HG03280 (cell line): ENCODE data around the gene RASA2.
"Not testable (repeated sequence)": the region's sequence is repeated elsewhere in the genome, so short reads cannot be mapped to it uniquely, and the experiment has no call there.

Source experiments
- ATAC-seq: cut with Tn5 transposase; IDR thresholded peaks from one replicate; pipeline ENCODE4 v1.9.1; 2021; ENCODE audit warnings: mild to moderate bottlenecking, moderate library complexity; ENCODE audit not compliant: unreplicated experiment

RASA2 gene

DNA sequence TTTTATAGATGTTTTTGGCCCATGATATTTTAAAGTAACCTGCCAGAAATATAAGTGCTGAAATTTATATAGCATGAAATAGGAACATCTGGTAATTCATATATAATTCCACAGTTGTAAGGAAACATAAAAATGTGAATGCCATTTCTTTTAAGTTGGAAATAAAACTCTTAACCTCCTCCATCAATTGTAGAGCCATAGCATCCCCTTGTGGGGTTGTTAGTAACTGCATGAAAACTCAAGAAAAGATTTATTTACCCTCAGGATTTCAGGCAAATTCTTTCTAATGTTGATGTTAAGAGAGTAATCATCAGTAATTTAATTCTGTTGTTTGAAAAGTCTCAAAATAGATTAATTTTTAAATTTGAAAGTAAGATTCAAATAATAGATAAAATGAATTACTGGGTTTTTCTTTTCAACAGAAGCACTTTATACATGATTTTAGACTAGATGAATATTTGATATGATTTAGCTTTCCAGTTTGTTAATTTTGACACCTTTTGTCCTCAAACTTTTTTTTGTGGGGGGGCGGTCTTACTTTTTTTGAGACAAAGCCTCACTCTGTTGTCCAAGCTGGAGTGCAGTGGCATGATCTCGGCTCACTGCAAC lies 74.7 kb downstream of the RASA2 start:
- ATAC-seq = no peak

DNA sequence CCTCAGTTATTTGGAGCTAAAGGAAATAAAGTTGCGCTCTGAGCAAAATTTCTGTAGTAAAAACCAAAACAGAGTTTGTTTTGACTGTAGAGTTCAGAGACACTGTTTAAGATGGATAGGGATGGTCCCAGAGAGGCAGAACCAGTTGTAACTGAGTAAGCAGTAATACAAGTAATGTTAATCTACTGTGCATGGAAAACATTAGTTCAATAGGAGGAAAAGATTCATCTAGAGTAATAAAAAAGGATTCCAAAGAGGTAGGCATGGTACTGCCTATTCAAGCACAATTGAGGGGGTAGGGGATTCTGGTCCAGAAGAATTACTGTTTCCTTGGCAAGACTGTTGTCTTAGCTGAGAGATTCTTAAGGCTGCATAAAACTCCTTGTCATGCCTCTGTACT lies 77.4 kb downstream of the RASA2 start:
- no peak for ATAC-seq

GRCh38 chr3:141570068-141570467 lies 83.2 kb downstream of the RASA2 start:
- ATAC-seq = no peak

DNA sequence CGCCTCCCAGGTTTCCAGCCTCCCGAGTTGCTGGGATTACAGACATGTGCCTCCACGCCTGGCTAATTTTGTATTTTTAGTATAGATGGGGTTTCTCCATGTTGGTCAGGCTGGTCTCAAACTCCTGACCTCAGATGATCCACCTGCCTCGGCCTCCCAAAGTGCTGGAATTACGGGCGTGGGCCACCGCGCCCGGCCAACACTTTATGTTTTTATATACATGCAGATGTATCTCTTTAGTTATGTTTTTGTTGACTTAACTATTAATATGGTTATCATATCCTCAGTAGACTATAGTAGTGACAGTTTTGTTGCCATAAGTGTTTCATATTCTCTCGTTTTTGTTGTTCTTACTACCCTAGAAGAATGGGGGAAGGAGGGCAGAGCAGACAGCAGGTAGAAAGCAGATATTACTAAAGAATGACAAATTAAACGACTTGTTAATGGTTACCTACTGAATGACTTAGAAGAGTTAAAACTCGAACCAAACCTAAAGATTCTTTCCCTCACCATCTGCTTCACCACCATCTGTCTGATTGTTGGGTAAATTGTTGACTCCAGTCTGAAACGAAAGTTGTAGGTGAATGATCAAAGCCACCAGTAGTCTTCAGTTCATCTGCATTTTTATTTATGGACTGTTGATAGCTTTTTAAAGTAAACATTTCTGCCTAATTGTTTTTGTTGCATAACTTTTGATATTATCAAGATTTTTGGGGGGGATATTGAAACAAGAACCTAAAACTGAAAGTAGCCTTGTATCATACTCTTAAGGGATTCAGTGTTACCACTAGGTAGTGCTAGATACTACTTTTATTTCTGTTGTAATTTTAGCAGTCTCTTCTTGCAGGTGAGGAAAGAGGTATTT lies 89.3 kb downstream of the RASA2 start:
- peak; percentile 65 for ATAC-seq

GRCh38 chr3:141576744-141577052 lies 89.9 kb downstream of the RASA2 start:
- ATAC-seq = no peak

DNA sequence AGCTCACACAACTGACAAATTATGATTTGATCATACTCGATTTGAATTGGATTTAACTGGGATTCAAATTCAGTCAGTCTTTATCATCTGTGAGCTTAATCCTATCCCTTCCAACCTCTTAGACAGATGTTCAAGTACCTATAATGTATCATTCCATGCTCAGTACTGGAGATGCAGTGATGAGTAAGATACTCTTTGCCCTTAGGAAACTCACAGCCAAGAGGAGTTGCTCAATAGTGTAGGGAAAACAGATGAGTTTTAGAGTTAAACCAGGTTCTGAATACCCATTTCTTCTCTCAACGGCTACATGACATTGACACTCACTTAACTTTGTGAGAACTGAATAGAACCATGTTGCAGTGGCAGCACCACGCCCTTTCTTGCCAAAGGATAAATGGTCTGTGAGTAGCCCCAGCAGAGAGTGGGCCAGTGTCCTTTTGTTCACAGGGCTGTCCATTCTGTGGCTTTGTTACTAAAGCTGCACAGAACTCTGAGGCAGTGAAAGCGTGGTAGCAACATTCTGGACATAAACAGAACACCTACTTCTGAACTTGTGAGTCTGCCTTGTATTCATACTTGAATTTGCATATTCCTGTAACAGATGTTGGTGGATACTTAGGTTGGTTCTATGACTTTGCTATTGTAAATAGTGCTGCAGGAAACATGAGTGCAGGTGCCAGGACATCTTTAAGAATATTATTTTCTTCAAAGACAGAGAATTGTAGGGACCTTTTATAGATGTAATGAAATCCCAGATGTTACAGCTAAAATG lies 91.6 kb downstream of the RASA2 start:
- ATAC-seq = no peak

DNA sequence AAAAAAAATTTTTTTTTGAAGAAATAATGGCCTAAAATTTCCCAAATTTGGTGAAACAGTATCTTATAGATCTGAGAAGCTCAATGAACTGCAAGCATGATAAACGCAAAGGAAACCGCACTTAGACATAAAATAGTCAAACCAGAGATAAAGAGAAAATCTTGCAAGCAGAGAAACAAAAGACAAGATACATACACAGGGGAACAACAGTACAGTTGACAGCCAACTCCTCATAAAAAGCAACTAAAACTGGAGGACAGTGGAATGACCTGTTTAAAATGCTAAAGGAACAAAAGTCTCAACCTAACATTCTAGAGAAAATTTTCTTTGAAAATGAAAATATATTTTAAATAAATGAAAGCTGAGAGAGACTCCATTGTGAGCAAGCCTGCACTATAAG lies 107.5 kb downstream of the RASA2 start:
- ATAC-seq = no peak

- no peak for ATAC-seq
Measured at GRCh38 chr3:141597931-141598330, 111.1 kb downstream of the RASA2 start.

DNA sequence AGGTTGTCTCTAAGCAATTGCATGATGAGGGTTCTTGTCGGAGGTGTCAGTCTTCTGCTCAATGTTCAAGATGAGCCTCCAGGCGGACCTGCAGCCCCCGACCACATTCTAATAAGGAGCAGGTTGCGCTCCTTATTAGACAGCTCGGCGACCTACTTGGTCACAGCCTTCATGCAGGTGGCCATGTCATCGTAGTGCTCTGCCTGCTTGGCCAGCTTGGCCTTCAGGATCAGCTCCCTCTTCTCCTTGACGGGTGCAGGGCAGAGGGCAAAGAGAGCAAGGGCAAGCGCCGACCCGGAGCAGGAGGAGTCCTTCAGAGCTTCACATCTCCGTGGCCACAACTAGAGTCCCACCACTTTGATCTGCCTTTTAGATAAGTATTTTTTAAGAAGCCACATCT lies 113.5 kb downstream of the RASA2 start:
- ATAC-seq = no peak

- no peak for ATAC-seq
Measured at GRCh38 chr3:141602706-141603105, 115.9 kb downstream of the RASA2 start.

GRCh38 chr3:141603473-141604035 lies 116.7 kb downstream of the RASA2 start:
- no peak for ATAC-seq

DNA sequence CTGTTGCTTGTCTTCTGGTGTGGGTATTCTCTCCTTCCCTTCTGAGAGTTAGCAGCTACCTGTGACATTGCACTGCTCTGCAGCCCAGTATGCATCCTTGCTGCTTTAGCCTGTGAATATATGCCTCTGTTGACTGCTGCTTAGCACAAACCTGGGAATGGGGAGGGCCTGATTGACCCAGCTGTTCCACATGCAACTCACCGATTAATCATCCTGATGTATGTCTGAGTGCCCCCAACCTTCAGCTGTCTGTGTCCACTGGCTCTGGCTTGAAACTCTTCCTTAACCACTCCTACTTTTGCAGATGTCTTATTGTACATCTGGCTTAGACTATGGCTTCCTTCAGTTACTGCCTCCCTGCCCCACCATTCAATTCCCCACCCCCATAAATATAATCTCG lies 119.1 kb downstream of the RASA2 start:
- no peak for ATAC-seq

- no peak for ATAC-seq
Measured at GRCh38 chr3:141608438-141608837, 121.6 kb downstream of the RASA2 start.

DNA sequence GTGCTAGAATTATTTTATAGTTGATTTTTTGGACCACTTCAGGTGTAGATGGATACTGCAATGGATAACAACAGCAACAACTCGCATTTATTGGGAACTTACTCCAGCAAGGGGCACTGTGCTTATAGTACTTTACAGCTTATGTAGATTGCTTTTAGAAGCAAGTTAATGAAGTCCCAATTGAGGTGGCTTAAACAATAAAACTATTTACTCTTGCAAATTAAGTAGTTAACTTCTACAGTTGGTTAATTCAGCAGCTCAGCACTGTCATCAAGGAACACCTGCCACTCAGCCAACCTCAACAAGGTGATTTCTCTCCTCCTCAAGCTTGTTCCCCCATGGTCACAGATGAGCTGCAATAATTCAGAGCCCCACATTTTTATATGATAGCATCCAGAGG lies 124.1 kb downstream of the RASA2 start:
- ATAC-seq = no peak

DNA sequence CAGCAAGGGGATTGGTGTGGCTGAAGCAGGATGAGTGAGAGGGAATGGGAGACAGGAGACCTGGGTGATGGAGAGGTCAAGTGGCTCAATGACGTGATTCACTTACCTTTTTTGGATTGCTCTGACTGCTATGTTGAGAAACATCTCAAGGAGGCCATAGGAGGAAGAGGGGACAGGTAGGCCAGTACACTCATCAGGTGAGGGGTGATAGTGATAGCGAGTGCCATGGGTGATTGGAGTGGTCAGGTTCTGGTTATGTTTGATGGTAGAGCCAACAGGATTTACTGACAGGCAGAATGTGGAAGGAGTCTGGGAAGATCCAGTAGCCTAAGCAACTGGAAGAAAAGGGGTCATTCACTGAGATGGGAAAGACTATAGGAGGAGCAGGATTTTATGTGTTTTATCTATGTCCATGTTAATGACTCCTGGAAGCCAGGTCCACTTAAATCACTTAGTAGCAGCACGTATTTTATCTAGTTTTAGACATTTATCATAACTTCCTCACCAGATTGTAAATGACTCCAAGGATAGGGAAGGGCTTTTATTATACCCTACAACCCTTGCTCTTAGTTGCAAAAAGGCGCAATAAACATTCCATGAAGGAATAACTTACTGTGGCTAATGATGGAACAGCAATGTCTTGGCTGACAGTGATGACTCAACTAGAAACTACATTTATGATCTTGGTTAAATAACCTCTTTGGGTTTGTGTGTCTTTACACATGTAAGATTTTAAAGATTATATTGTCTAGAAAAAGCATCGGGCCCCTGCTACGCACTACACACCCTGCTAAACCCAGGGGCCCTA lies 131.5 kb downstream of the RASA2 start:
- no peak for ATAC-seq

- no peak for ATAC-seq
Measured at GRCh38 chr3:141618938-141619337, 132.1 kb downstream of the RASA2 start.

DNA sequence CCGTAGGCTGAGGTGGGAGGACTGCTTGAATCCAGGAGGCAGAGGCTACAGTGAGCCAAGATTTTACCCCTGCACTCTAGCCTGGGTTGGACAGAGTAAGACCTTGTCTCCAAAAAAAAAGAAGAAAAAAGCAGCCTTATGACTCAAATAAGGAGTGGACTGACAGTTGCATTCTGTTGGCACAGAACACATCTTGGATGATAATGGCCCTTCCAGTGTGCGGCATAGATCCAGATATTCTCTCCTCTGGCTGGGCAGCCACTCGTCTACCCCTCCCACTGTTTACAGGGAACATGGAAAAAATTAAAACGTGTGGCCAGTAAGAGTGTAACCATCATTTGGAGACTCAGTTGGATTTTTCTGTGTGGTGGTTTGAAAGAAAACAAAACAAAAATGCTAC lies 132.6 kb downstream of the RASA2 start:
- no peak for ATAC-seq

GRCh38 chr3:141623691-141624090 lies 136.9 kb downstream of the RASA2 start:
- ATAC-seq = no peak

DNA sequence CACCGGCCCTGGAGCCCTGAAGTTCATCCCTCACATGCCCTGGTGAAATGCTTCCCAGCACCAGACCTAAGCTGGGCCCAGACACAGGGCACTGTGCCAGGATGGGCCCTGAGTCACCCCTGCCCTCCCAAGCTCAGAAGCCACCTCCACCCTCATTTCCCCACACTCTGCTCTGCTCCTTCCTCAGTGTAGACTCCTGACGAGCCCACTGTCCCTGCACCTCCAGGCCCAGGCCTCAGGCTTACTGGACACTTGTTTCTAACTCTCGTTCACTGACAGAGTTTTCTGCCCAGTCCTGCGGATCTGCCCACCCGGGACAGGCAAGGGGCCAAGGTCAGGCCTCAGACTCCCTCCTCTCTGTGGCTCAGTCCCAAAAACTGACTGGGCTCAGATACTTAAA lies 138.7 kb downstream of the RASA2 start:
- ATAC-seq = no peak

GRCh38 chr3:141628334-141628733 lies 141.5 kb downstream of the RASA2 start:
- ATAC-seq = not testable (repeated sequence)
